Endothelial cell of umbilical vein (primary cell): ENCODE measurements around the gene ROBO2. TPM values are rescaled to one million over a fixed set of nuclear protein-coding genes. Genes with fewer than 3 reads are reported as not detected.

ENCODE experiments used
- BruUV-seq: library from RNA; stranded (reverse); fragments of 400-500 nt; replicated peaks from 2 replicates; lab custom pipeline; 2021; lab: Mats Ljungman, UMichigan
- CTCF ChIA-PET: fragments of 300-600, 350-600 bp; sonication (Branson Sonifier 250); formaldehyde crosslinking; loops from one replicate; lab custom pipeline; 2021; ENCODE audit warnings: antibody characterized with exemption, inconsistent platforms; lab: Charles Lee
- POLR2A ChIA-PET: fragments of 300-600, 350-600 bp; sonication (Branson Sonifier 250); formaldehyde crosslinking; loops from one replicate; lab custom pipeline; 2021; ENCODE audit warnings: antibody characterized with exemption, inconsistent platforms; lab: Charles Lee
- DNase-seq: peaks from one replicate; pipeline ENCODE4 v3.0.0-alpha.2; 2011; ENCODE audit warnings: low read depth, low spot score
- FAIRE-seq: peaks from 2 replicates; lab custom pipeline; 2011; peaks lifted over from hg19 to GRCh38; lab: Jason Lieb, UNC
- H2AFZ ChIP-seq: 2 replicates; pipeline ENCODE4 v1.6.0; 2012; ENCODE audit warnings: low read depth, low read length, control low read depth, inconsistent platforms
- H3K27ac ChIP-seq: 2 replicates; pipeline ENCODE4 v1.5.1; 2011; ENCODE audit warnings: low read depth, mild to moderate bottlenecking, control low read depth, low read length, moderate library complexity; ENCODE audit not compliant: insufficient read depth
- H3K27me3 ChIP-seq, 2 experiments: 2 replicates each; pipeline versions ENCODE4 v1.6.0 to v1.6.1; 2011; ENCODE audit warnings: low read length in 2 of 2, mixed read lengths in 1 of 2; ENCODE audit not compliant: control insufficient read depth in 2 of 2, insufficient read depth in 2 of 2
- H3K36me3 ChIP-seq, 2 experiments: 2 replicates in 1 of 2; 3 replicates in 1 of 2; pipeline ENCODE4 v1.5.1; 2011; ENCODE audit warnings: low read length in 2 of 2, mild to moderate bottlenecking in 1 of 2, moderate library complexity in 1 of 2; ENCODE audit not compliant: control insufficient read depth in 2 of 2, insufficient read depth in 2 of 2; ENCODE audit errors: extremely low read depth in 1 of 2
- H3K4me1 ChIP-seq: 3 replicates; pipeline ENCODE4 v1.5.1; 2011; ENCODE audit warnings: mild to moderate bottlenecking, low read length; ENCODE audit not compliant: control insufficient read depth, insufficient read depth; ENCODE audit errors: extremely low read depth
- H3K4me2 ChIP-seq: 2 replicates; pipeline ENCODE4 v1.6.1; 2011; ENCODE audit warnings: low read length, control low read depth, mixed read lengths; ENCODE audit not compliant: insufficient read depth
- H3K4me3 ChIP-seq, 3 experiments: fragments of 200-600 bp in 1 of 3; sonication (generic), shearing (Covaris generic) in 1 of 3; replicated peaks in 1 of 3; 2 replicates each; pipeline ENCODE4 v1.5.1; 2011 to 2016; ENCODE audit warnings: control low read depth in 3 of 3, low read length in 3 of 3, mild to moderate bottlenecking in 2 of 3, inconsistent platforms in 1 of 3, low read depth in 1 of 3, moderate library complexity in 1 of 3; ENCODE audit not compliant: insufficient read depth in 1 of 3
- H3K79me2 ChIP-seq: 2 replicates; pipeline ENCODE4 v1.6.0; 2012; ENCODE audit warnings: low read length, inconsistent platforms; ENCODE audit not compliant: control insufficient read depth, insufficient read depth
- H3K9ac ChIP-seq: replicated peaks from 2 replicates; pipeline ENCODE3; 2011; ENCODE audit warnings: low read length, control low read depth; ENCODE audit not compliant: insufficient read depth; ENCODE audit errors: extremely low read depth
- H3K9me1 ChIP-seq: replicated peaks from 3 replicates; pipeline ENCODE4 v1.6.0; 2011; ENCODE audit warnings: mild to moderate bottlenecking, low read length; ENCODE audit not compliant: control insufficient read depth, insufficient read depth; ENCODE audit errors: extremely low read depth
- H3K9me3 ChIP-seq: replicated peaks from 2 replicates; pipeline ENCODE4 v1.5.1; 2012; ENCODE audit warnings: low read length, inconsistent platforms; ENCODE audit not compliant: control insufficient read depth, insufficient read depth
- H4K20me1 ChIP-seq: replicated peaks from 2 replicates; pipeline ENCODE3; 2011; ENCODE audit warnings: mild to moderate bottlenecking, low read length; ENCODE audit not compliant: control insufficient read depth, insufficient read depth; ENCODE audit errors: extremely low read depth
- CTCF ChIP-seq, 2 donors: IDR thresholded peaks; 1 replicate in 1 of 2; 2 replicates in 1 of 2; pipeline ENCODE4 v1.5.1; 2011; ENCODE audit warnings: low read length in 2 of 2, mild to moderate bottlenecking in 2 of 2, moderate library complexity in 2 of 2, control low read depth in 1 of 2, inconsistent platforms in 1 of 2, low read depth in 1 of 2; ENCODE audit not compliant: insufficient read depth in 1 of 2; ENCODE audit errors: extremely low read depth in 1 of 2
- EZH2 ChIP-seq: IDR thresholded peaks from 2 replicates; pipeline ENCODE4 v1.6.1; 2012; ENCODE audit warnings: borderline replicate concordance, low read depth, mild to moderate bottlenecking, moderate library complexity, low read length, inconsistent platforms; ENCODE audit not compliant: severe bottlenecking
- GATA2 ChIP-seq: IDR thresholded peaks from 2 replicates; pipeline ENCODE4 v1.7.0; 2011; ENCODE audit warnings: low read depth, mild to moderate bottlenecking, moderate library complexity, mixed read lengths, low read length; ENCODE audit not compliant: insufficient read length, insufficient read depth
- JUN ChIP-seq: IDR thresholded peaks from 2 replicates; pipeline ENCODE4 v1.6.1; 2011; ENCODE audit warnings: borderline replicate concordance, low read depth; ENCODE audit not compliant: insufficient read length, insufficient read depth
- POLR2A ChIP-seq: IDR thresholded peaks from 2 replicates; pipeline ENCODE4 v1.6.1; 2012; ENCODE audit warnings: low read depth, mild to moderate bottlenecking, control low read depth, low read length
- POLR2AphosphoS5 ChIP-seq: IDR thresholded peaks from 2 replicates; pipeline ENCODE4 v1.6.1; 2012; ENCODE audit warnings: low read depth, mild to moderate bottlenecking, control low read depth, low read length, moderate library complexity; ENCODE audit not compliant: insufficient read depth
- dilution Hi-C: fragments of 300-500 bp; cut with MboI; formaldehyde crosslinking; loops from one replicate; pipeline ENCODE4 v1.15.0; 2019; ENCODE audit warnings: low sequenced_read_pairs; ENCODE audit not compliant: extremely low pct_ligation_motif_present
- intact Hi-C: fragments of 100-400 bp; cut with micrococcal nuclease; formaldehyde crosslinking; loops from one replicate; pipeline ENCODE4 v1.10.0; 2022
- polyA plus RNA-seq, 4 experiments: library from polyadenylated mRNA; depleted of rRNA in 3 of 4; stranded (reverse) in 3 of 4; unstranded in 1 of 4; fragments of >200 nt; gene quantifications; 2 replicates each; pipeline versions ENCODE4 v1.2.1 to v1.2.3, GENCODE V29; 2011 to 2012; ENCODE audit warnings: missing spikeins in 1 of 4
- total RNA-seq: library from RNA; stranded (reverse); gene quantifications from 2 replicates; pipeline ENCODE4 v1.2.3, GENCODE V29; 2021

Gene ROBO2
- total and polyA plus RNA-seq, 2 donors (not counting 3 experiments of a cell fraction or from before 2014, with no cell fraction given), result not detected

- POLR2A ChIA-PET, result no interaction called here
- Histone ChIP-seq H3K4me1 (no peaks in the 10 kb centered on the region), H3K4me3 (no peak overlapping the region), H2AFZ (no peak overlapping the region), H4K20me1 (no peaks in the 10 kb centered on the region), H3K9me3 (no peaks in the 10 kb centered on the region), H3K27ac (no peak overlapping the region), H3K9me1 (no peaks in the 10 kb centered on the region), H3K79me2 (no peaks in the 10 kb centered on the region), H3K36me3 (no peaks in the 10 kb centered on the region), H3K9ac (no peak overlapping the region), H3K27me3 (no peaks in the 10 kb centered on the region), H3K4me2 (no peak overlapping the region)
- no peak for TF ChIP-seq EZH2
- TF ChIP-seq JUN, result no peak
- TF ChIP-seq POLR2A, result no peak
- no peak for TF ChIP-seq POLR2AphosphoS5
- DNase-seq (no peak), FAIRE-seq (no peak)
- intact Hi-C loops (no loop called here), dilution Hi-C loops (no loop called here)
- CTCF ChIA-PET, result no interaction called here
- BruUV-seq, result no TSS peak
Observed at GRCh38 chr3:77247817-77248216, 207.9 kb downstream of the ROBO2 start.

GRCh38 chr3:77248420-77248819, 208.5 kb downstream of the ROBO2 start:
- dilution Hi-C loops (no loop called here), intact Hi-C loops (no loop called here)
- Histone ChIP-seq H2AFZ (no peak overlapping the region), H3K9me1 (no peaks in the 10 kb centered on the region), H3K4me3 (no peak overlapping the region), H3K79me2 (no peaks in the 10 kb centered on the region), H3K4me1 (no peaks in the 10 kb centered on the region), H4K20me1 (no peaks in the 10 kb centered on the region), H3K27me3 (no peaks in the 10 kb centered on the region), H3K4me2 (no peak overlapping the region), H3K27ac (no peak overlapping the region), H3K9ac (no peak overlapping the region), H3K9me3 (no peaks in the 10 kb centered on the region), H3K36me3 (no peaks in the 10 kb centered on the region)
- no TSS peak for BruUV-seq
- TF ChIP-seq CTCF (IDR thresholded peaks at IDR 0.05; ENCODE audit: extremely low read depth in 1 of 2, insufficient read depth in 1 of 2, low read depth in 1 of 2, low read length in 2 of 2) (no peak), POLR2A (no peak), GATA2 (no peak), JUN (no peak), EZH2 (no peak)
- FAIRE-seq (no peak), DNase-seq (no peak)
- CTCF ChIA-PET, result no interaction called here
- POLR2A ChIA-PET, result no interaction called here
